OCI-LY1 (cell line): Measurements from ENCODE around the gene TMC6.
A peak's percentile ranks its signal among the peaks of the same experiment; 100 is the strongest.

Experiments used
- H2AFZ ChIP-seq: fragments of 200-600 bp; sonication (generic), shearing (Covaris generic); 2 replicates; pipeline ENCODE4 v1.6.0; 2014; ENCODE audit warnings: antibody characterized with exemption, mild to moderate bottlenecking, low read length
- H3F3A ChIP-seq: fragments of 200-600 bp; sonication (generic), shearing (Covaris generic); 2 replicates; pipeline ENCODE4 v1.6.0; 2014; ENCODE audit warnings: mild to moderate bottlenecking, antibody characterized with exemption, low read length, moderate library complexity; ENCODE audit not compliant: insufficient read depth
- H3K27ac ChIP-seq: fragments of 200-600 bp; sonication (generic); 2 replicates; pipeline ENCODE4 v1.5.1; 2014; ENCODE audit warnings: low read length, mixed run types, mild to moderate bottlenecking, low read depth; ENCODE audit not compliant: poor library complexity, severe bottlenecking
- H3K27me3 ChIP-seq: fragments of 200-600 bp; sonication (generic); 2 replicates; pipeline ENCODE4 v1.6.0; 2014; ENCODE audit warnings: antibody characterized with exemption, mild to moderate bottlenecking, low read length, moderate library complexity; ENCODE audit not compliant: insufficient read depth
- H3K36me3 ChIP-seq: fragments of 200-600 bp; sonication (generic); 2 replicates; pipeline ENCODE4 v1.6.1; 2014; ENCODE audit warnings: mild to moderate bottlenecking, antibody characterized with exemption, low read length, moderate library complexity, mixed read lengths; ENCODE audit not compliant: insufficient read depth
- H3K4me1 ChIP-seq: fragments of 200-600 bp; sonication (generic); 2 replicates; pipeline ENCODE4 v1.5.1; 2014; ENCODE audit warnings: mild to moderate bottlenecking, low read length, moderate library complexity; ENCODE audit not compliant: insufficient read depth, severe bottlenecking
- H3K4me2 ChIP-seq: fragments of 200-600 bp; sonication (generic), shearing (Covaris generic); 2 replicates; pipeline ENCODE4 v1.6.1; 2014; ENCODE audit warnings: low read length
- H3K4me3 ChIP-seq: fragments of 200-600 bp; sonication (generic); 2 replicates; pipeline ENCODE4 v1.5.1; 2014; ENCODE audit warnings: low read length, low read depth, mild to moderate bottlenecking, mixed read lengths; ENCODE audit not compliant: poor library complexity, severe bottlenecking
- H3K79me2 ChIP-seq: fragments of 200-600 bp; shearing (Covaris generic); 2 replicates; pipeline ENCODE4 v1.6.1; 2016; ENCODE audit warnings: mixed run types, low read length, mixed read lengths; ENCODE audit not compliant: insufficient read depth
- H3K9ac ChIP-seq: fragments of 200-600 bp; sonication (generic), shearing (Covaris generic); 2 replicates; pipeline ENCODE4 v1.6.1; 2014; ENCODE audit warnings: mild to moderate bottlenecking, low read length, mixed read lengths
- H3K9me2 ChIP-seq: fragments of 200-600 bp; sonication (generic), shearing (Covaris generic); 2 replicates; pipeline ENCODE4 v1.6.1; 2014; ENCODE audit warnings: low read depth, mild to moderate bottlenecking, low read length, mixed read lengths
- H3K9me3 ChIP-seq: fragments of 200-600 bp; shearing (Covaris generic); 2 replicates; pipeline ENCODE4 v1.6.1; 2014; ENCODE audit warnings: low read length, mixed read lengths
- H4K20me1 ChIP-seq: fragments of 200-600 bp; sonication (generic), shearing (Covaris generic); 2 replicates; pipeline ENCODE4 v1.6.0; 2016; ENCODE audit warnings: mild to moderate bottlenecking, low read length; ENCODE audit not compliant: insufficient read depth
- CTCF ChIP-seq: fragments of 200-600 bp; sonication (generic), shearing (Covaris generic); IDR thresholded peaks from 2 replicates; pipeline ENCODE4 v1.5.1; 2017; ENCODE audit warnings: mild to moderate bottlenecking, antibody characterized with exemption, low read length, moderate library complexity, mixed read lengths
- EZH2 ChIP-seq: fragments of 200-600 bp; sonication (generic), shearing (Covaris generic); IDR thresholded peaks from 2 replicates; pipeline ENCODE4 v1.8.0; 2017; ENCODE audit warnings: borderline replicate concordance, mixed run types, mild to moderate bottlenecking, antibody characterized with exemption, low read length, moderate library complexity, mixed read lengths

The TMC6 gene

DNA sequence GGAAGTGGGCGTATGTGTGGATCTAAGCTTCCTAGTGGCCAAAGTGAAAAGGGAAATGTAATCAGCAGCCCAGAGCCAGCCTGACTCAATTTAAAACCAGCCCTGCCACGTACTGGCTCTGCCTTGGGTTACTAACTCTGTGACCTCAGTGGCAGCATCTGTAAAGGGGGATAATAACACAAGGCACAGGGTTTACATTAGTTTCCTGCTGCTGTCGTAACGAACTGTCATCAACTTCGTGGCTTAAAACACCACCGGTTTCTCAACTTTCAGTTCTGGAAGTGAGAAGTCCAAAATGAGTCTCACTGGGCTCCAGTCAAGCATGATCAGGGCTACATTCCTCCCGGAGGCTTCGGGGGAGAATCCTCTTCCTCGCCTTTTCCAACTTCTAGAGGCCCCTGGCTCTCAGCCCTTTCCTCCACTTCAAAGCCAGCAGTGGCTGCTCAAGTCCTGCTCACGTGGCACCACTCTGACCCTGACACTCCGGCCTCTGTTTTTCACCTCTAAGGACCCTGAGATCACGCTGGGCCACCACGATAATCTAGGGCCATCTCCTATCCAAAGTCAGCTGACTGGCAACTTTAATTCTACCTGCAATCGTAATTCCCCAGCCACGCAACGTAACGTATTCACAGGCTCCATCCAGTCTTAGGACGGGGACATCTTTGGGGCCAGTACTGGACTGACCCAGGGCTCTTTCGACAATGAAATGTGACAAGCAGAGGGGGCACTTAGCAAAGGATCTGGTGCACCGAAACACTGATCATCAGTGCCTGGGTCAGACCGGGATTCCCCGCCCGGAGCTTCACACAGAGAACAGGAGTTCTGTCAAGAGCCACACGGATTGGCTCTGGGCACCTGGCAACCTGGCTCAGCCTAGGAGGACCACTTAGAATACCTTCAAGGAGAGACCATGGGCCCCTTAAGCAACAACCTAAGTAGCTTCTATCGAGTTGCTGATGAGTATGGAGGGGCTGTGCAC lies 14.5 kb downstream of the TMC6 start:
- Histone ChIP-seq H3K4me2 (no peak overlapping the region), H4K20me1 (no peaks in the 10 kb centered on the region), H3K4me1 (peaks cover 12% of the 10 kb centered on the region), H3K9me2 (no peaks in the 10 kb centered on the region), H3K79me2 (no peaks in the 10 kb centered on the region), H3K4me3 (no peak overlapping the region), H3K9me3 (no peaks in the 10 kb centered on the region), H3K27ac (no peak overlapping the region), H3K9ac (no peak overlapping the region), H3K36me3 (peaks cover 40% of the 10 kb centered on the region), H3K27me3 (no peaks in the 10 kb centered on the region), H3F3A (no peaks in the 10 kb centered on the region), H2AFZ (no peak overlapping the region)
- TF ChIP-seq EZH2 (no peak), CTCF (no peak)

GRCh38 chr17:78112518-78113471 lies 15.8 kb downstream of the TMC6 start:
- H3K9ac ChIP-seq: no peak overlapping the region
- peaks cover 10% of the 10 kb centered on the region for H3K4me1 ChIP-seq
- H3K9me2 ChIP-seq: no peaks in the 10 kb centered on the region
- no peaks in the 10 kb centered on the region for H3F3A ChIP-seq
- no peaks in the 10 kb centered on the region for H4K20me1 ChIP-seq
- no peak overlapping the region for H2AFZ ChIP-seq
- H3K79me2 ChIP-seq: no peaks in the 10 kb centered on the region
- peak; percentile 98 for TF ChIP-seq CTCF
- TF ChIP-seq EZH2: no peak
- no peak overlapping the region for H3K4me2 ChIP-seq
- H3K9me3 ChIP-seq: no peaks in the 10 kb centered on the region
- H3K27me3 ChIP-seq: no peaks in the 10 kb centered on the region
- H3K27ac ChIP-seq: no peak overlapping the region
- H3K36me3 ChIP-seq: peaks cover 40% of the 10 kb centered on the region
- no peak overlapping the region for H3K4me3 ChIP-seq

- Histone ChIP-seq H3K4me3 (no peak overlapping the region), H3K9me3 (no peaks in the 10 kb centered on the region), H2AFZ (no peak overlapping the region), H3K9me2 (no peaks in the 10 kb centered on the region), H3K36me3 (peaks cover 37% of the 10 kb centered on the region), H3K27me3 (no peaks in the 10 kb centered on the region), H3K4me1 (peaks cover 1% of the 10 kb centered on the region), H3K9ac (no peak overlapping the region), H3K79me2 (no peaks in the 10 kb centered on the region), H3F3A (no peaks in the 10 kb centered on the region), H4K20me1 (no peaks in the 10 kb centered on the region), H3K4me2 (no peak overlapping the region), H3K27ac (no peak overlapping the region)
- no peak for TF ChIP-seq EZH2
- TF ChIP-seq CTCF: no peak
These were observed 16.6 kb downstream of the TMC6 start for GRCh38 chr17:78111727-78112517.
